Suppressor macrophage (primary cell): ENCODE measurements around the gene GSDME.

Experiments
- DNase-seq, 4 experiments: peaks; one replicate each; pipeline ENCODE4 v3.0.0-alpha.2; 2020 to 2022

The GSDME gene

DNA sequence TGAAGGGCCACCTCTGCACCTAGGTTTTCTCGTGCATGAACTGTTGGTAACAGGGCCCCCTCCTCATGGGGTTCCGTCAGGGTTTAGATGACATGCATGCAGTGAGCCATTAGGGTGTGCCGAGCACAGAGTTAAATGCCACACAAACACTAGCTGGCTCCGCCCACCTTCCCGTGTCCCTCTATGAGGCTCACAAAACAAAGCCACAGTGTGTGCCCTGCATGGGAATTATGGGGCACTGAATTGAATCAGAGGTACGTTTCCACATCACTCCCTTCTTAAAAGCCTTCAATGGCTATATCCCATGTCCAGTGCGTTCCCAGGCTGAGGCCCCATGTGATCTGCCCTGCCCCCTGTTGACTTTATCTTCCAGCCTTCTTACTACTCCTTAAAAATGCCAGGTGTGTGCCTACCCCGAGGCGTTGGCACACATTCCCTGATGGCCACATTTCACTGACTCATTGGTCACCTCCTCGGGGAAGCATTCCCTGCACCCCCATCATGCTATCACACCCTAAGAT is 35.7 kb downstream of the GSDME start:
- DNase-seq, result no peak

DNA sequence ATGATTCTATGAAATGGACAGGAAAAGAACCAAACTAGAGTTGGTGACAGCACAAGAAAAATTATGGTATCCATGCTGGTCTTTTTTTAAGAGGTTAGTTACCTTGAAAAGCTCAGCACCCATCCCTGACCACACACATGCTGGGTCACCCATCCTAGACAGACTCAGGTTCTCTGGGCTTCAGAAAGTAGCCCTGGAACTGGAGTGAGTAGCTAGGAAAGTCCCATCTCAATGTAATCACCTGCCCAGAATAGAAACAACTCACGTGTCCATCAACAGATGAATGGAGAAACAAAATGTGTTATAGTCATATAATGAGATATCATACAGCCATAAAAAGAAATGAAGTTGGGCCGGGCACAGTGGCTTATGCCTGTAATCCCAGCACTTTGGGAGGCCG is 37.0 kb downstream of the GSDME start:
- DNase-seq, result no peak

GRCh38 chr7:24718977-24719491 is 38.2 kb downstream of the GSDME start:
- no peak for DNase-seq

- DNase-seq, result no peak
Measured at GRCh38 chr7:24718431-24718831, 38.8 kb downstream of the GSDME start.

DNA sequence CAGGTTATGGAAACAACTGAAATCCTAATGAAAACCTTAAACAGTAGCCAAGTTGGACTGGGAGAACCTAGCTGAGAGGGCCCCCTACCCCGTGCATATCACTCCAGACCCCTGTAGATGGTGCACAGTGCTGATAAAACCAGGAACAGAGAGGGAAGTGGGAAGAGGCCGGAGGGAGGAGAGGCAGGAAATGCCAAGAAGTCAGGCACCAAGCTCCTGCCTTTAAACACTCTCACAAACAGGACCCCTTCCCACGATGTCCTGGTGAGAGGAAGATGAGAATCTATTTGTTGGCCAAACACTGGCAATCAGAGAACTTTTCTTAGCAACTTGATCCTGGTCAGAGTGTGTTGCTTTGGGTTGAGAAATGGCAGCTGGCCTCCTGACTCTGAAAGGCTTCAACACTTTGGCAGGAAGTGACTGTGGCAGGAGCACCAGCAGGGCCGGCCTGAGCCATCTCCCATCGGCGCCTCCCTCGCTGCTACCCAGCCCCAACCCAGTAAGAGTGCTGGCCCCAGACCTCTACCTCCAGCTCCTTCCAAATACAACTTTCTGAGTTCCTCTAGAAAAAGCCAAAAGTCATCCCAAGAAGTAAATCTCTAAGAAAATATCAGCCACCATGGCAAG is 39.5 kb downstream of the GSDME start:
- DNase-seq, result no peak

GRCh38 chr7:24717247-24717622 is 40.0 kb downstream of the GSDME start:
- DNase-seq, result no peak

DNA sequence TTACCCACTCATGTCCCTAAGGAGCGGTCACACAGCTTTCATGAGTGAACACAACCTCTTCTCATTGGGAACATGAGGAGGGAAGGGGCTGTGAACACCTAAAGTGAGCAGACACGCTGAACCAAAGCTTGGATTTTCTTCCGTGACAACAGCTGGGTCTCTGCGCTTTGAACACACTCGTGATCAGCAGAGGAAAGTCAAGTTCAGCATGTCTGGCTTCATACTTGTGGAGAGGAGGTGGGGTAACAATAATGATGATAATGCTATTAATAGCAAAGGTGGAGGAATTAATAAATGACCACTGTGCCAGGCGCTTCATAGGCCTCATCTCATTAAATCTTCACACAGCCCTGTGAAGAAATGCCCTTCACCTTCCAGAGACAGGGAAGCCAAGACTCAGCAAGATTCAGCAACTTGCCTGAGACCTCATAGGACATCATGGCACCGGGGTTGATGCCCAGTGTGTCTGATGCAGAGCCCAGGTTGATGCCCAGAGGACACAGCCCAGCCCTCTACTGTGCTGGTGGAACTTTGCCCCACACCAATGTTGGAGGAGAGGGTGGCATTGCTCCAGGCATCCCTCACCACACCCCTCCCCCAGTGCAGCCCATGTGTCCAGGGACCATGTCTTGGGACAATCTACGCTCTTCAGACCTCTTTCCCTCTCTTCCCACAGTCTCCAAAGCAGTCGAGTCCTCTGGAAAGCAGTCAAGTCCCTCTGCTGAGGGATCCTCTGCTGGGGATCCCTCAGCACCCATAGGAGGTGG is 40.6 kb downstream of the GSDME start:
- DNase-seq, result no peak

GRCh38 chr7:24715661-24716479 is 41.4 kb downstream of the GSDME start:
- DNase-seq, result peak in 3 of 4 experiments; percentile 14 to 24 (median 14)

DNA sequence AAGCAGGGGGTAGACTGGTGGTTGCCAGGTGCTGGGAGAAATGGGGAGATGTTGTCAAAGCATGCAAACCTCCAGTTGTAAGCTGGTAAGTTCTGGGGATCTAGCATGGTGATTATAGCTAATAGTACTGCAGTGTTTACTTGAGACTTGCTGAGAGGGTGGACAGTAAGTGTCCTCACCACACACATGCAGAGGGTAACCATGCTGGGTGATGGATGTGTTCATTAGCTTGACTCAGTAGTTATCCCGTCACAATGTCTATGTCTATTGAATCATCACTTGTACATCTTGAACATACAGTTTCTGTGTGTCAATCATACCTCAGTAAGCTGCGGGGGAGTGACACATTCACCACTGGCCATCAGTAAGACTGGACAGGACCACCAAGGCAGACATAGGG is 42.1 kb downstream of the GSDME start:
- DNase-seq, result no peak

DNA sequence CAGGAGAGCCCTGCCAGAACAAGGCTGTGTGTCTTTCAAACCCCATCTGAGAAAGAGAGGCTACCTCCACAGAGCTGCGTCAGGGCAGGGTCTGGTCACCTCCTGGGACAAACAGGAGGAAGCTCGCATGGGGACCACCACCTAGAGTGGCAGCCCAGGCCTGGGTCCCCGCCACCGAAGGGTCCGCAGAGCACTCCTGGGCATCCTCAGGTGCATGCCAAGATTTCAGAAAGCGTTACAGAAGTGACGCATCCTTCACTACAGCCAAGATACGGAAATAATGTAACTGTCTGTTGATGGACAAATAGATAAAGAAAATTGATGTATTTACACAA is 42.6 kb downstream of the GSDME start:
- DNase-seq, result no peak

DNA sequence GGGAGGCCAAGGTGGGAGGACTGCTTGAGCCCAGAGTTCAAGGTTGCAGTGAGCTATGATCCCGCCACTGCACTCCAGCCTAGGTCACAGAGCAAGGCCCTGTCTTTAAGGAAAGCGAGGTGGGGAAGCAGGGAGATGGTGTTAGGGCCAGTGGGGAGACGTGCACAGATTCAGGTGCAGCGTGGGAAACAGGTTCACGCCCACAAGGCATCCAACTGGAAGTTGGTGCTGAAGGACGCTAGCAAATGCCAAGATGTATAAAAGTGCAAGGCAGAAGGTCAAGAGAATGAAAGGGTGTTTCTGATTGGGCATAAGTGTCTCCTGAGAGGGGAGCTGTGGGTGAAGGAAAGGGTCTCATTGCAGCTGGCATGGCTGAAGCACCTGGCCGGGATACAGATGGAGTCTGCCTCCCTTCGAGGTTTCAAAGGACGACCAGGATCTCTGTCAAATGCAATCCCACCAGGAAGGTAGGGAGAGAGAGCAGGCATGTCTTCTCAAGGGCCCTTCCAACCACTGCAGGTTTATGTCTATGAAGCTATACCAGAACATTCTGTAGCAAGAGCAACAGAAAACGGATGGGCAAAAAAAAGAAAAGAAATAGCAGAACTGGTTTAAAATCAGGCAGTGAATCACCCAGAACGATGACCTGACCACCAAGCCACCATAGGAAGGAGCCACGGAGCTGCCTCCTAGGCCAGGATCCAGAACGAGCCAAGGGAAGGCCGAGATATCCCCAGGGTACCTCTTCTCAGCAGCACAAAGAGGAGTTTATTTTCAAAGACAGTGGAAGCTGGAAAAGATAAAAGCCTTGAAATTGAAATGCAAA is 43.2 kb downstream of the GSDME start:
- DNase-seq, result no peak

DNA sequence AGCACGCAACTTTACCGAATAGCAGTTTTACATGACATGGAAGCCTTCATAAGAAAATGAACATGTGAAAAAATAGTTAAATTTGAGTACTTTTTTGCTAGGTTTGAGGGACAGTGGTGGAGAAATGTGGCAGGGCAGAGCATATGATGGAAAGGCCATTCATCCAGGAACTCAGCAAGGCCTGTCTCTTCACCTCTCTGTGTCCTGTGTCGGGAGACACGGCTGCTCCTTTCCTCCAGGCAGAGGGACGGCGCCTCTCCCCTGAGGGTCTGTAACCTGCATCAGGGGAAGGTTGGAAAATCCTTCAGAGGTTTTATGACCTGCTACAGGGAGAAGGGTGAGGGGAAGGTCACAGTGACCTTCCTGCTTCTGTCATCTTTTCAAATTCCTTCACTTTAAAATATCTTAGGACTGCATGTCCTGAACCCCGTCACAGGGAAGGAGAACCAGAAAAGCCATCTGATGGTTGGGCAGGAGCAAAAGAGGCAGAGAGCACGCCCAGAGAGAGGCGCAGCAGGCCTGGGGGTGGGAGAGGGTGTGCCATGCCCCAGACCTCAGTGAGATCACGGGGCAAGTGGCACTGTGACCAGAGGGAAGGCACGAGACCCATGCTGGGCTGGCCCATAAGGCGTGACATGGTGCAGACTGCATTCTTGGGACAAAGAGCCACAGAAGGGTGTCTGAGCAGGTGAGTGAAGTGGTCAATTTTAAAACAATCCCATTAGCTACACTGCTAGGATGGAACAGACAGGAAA is 44.0 kb downstream of the GSDME start:
- no peak for DNase-seq

- DNase-seq, result no peak
Measured at GRCh38 chr7:24709585-24710360, 47.5 kb downstream of the GSDME start.

GRCh38 chr7:24709051-24709450 is 48.2 kb downstream of the GSDME start:
- DNase-seq, result no peak

GRCh38 chr7:24707988-24708615 is 49.2 kb downstream of the GSDME start:
- DNase-seq, result no peak

GRCh38 chr7:24706211-24707170 is 50.8 kb downstream of the GSDME start:
- no peak for DNase-seq

DNA sequence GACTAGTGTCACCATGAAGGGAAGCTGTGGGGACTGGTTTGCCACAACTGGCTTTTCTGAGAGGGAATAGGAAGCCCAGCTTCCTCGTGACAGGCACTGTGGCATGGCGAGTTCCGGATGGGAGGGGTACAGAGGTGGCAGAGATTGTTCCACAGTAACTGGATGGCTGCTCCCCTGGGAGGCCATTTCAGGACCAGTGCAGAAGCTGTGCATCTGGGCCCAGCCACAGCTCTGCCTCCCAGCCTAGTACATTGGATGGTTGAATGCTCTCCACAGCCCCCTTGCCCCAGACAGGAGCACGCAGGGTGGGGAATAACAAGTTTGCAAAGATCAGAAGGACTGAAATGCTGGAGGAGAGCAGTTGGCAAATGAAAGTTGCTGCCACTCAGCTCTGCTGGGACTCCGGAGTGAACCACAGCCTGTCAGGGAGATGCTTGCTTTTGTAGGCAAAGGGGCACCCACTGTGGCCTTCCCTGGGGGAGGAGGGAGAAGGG is 51.8 kb downstream of the GSDME start:
- peak; percentile 48 to 76 (median 69) for DNase-seq

- no peak for DNase-seq
Measured at GRCh38 chr7:24704311-24704710, 53.0 kb downstream of the GSDME start.

- no peak for DNase-seq
Measured at GRCh38 chr7:24703296-24703695, 54.0 kb downstream of the GSDME start.
